HG02588 (cell line): ENCODE results near the gene STK11IP.

ENCODE experiments used
- ATAC-seq: cut with Tn5 transposase; IDR thresholded peaks from one replicate; pipeline ENCODE4 v1.9.1; 2021; ENCODE audit warnings: mild to moderate bottlenecking, moderate library complexity; ENCODE audit not compliant: unreplicated experiment

Gene STK11IP

DNA sequence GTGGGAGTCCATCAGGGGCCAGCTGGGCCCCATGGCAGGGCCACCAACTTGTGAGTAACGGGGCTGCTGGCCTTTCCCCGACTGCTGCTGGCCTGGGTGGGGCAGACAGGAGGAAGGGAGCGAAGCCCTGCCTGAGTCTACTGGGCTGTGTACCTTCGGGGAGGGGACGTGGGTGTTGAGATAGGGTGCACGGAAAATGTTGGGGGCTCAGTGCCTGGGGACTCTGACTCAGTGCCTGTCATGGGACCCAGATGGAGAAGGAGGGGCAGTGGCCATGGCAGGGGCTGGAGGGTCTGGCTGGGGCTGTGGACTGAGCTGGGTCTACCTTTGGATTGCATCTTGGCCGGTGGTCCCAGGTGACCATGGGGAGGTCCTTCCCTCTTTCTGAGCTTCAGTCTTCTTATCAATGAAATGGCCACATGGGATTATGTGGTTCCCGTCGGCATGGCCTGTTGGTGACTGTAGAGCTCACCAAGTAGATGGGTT lies 33.8 kb downstream of the STK11IP start:
- ATAC-seq: no peak

DNA sequence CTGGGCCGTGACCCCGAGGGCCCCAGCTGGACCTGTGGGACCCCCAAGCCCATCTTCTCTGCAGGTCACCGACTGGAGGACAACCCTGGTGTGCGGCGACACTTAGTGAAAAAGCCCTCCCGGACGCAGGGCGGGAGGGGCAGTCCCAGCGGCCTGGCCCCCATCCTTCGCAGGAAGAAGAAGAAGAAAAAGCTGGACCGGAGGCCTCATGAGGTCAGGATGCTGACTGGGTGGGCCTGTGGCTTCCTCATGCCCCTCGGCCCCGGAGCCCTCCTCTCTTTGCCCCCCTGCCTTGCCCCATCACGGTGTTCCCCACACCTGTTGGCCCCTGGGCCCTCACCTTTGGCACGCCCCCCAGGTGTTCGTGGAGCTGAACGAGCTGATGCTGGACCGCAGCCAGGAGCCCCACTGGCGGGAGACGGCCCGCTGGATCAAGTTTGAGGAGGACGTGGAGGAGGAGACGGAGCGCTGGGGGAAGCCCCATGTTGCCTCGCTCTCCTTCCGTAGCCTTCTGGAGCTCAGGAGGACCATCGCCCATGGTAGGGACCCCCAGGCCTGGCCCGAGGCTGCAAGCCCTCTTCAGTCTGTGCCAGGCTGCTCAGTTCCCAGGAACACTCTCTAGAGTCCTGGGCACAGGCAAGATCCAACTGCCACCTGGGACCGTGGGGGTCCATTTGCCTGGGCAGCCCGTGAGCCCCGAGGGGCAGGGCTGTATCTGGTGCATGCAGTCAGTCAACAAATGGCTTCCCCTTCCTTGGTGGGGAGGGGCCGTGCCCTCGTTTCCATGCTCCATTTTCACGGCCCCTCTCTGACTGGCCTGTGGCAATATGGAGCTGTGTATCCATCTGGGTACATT lies 34.5 kb downstream of the STK11IP start:
- no peak for ATAC-seq

DNA sequence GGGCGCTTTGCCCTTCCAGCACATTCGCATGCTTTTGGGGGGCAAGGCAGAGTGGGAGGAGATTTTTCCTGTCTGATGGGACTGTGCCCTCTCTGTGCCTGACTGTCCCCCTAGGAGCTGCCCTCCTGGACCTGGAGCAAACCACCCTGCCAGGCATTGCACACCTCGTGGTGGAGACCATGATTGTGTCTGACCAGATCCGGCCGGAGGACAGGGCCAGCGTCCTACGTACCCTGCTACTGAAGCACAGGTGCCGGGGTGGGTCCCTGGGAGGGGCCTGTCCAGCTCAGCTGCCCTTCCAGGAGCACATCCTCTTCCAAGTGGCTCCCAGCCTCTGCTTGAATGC lies 35.1 kb downstream of the STK11IP start:
- no peak for ATAC-seq

DNA sequence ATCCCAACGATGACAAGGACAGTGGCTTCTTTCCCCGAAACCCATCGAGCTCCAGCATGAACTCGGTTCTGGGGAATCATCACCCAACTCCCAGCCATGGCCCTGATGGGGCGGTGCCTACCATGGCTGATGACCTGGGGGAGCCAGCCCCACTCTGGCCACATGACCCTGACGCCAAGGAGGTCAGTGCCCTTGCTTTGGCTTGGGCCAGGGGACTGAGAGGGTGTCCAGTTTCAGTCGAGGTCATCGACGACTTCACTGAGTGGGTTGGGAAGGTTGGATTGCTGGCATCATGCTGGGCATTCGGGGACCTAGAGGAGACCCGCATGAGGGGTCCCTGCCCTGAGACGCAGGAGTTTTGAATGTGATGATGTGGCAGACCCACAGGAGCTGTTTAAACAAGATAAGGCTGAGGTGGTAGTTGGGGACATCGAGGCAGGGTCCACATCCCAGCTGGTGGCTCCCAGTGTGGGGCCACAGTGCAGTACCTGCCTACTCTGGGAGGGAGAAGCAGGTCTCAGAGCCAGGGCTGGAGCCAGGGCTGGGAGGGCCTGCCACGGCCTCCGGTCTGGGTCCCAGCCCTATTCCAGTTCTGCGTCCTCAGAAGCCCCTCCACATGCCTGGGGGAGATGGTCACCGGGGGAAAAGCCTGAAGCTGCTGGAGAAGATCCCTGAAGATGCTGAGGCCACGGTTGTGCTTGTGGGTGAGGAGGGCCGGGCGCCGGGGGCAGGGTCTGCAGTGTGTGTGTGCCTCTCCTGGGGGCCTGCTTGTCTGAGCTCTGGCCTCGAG lies 35.8 kb downstream of the STK11IP start:
- ATAC-seq: no peak

DNA sequence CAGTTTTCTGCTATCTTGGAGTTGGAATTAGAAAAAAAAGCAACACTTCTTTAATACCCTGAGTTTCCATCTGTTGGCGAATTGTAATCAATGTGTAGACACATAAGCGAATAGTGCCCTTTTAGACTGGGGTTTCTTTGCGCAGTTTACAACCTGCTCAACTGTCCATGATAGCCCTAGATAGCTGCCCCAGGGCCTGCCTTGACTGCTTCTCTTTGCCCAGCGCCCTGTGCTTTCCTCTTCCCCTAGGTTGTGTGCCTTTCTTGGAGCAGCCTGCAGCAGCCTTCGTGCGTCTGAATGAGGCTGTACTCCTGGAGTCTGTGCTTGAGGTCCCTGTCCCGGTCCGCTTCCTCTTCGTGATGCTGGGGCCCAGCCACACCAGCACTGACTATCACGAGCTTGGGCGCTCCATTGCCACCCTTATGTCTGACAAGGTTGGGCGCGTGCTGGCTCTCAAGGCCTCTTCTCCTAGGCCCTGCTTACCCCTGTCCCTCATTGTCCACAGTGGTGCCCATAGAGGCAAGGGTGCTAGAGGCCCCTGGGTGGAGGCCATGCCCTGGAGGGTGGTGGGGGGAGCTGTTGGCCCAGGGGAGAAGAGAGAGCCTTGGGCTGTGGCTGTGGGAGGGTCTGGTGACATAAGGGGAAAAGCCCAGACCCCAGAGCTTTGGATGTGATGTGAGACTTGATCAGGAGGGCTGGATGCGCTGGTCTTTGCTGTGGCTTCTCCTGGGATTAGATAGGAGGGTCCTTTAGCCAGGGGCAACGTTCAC lies 36.7 kb downstream of the STK11IP start:
- no peak for ATAC-seq

DNA sequence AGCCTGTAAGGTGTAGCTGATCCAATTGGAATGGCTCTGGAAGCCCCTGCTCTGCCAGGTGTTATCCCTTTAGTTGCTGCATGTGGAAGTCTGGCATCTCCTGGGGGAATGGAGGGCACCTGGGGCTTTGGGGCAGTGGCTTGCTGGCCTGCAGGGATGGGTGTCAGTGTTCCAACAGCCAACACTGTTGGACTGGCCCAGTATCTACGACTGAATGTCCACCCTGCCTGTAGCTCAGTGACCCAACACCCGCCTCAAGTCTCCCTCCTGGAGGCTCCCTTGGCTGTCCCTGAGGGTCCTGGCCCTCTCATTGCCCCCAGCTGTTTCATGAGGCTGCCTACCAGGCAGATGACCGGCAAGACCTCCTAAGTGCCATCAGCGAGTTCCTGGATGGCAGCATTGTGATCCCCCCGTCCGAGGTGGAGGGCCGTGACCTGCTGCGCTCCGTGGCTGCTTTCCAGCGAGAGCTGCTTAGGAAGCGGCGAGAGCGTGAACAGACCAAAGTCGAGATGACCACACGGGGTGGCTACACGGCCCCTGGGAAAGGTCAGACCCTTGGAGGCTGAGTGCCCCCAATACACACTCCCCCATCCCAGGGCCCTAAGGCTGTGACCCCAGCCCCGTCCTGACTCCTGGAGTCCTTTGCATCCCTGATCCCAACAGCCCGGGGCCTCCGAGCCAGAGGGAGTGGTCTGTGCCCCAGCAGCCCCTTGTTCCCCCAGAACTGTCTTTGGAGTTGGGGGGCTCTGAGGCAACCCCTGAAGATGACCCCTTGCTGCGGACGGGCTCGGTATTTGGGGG lies 37.5 kb downstream of the STK11IP start:
- no peak for ATAC-seq

DNA sequence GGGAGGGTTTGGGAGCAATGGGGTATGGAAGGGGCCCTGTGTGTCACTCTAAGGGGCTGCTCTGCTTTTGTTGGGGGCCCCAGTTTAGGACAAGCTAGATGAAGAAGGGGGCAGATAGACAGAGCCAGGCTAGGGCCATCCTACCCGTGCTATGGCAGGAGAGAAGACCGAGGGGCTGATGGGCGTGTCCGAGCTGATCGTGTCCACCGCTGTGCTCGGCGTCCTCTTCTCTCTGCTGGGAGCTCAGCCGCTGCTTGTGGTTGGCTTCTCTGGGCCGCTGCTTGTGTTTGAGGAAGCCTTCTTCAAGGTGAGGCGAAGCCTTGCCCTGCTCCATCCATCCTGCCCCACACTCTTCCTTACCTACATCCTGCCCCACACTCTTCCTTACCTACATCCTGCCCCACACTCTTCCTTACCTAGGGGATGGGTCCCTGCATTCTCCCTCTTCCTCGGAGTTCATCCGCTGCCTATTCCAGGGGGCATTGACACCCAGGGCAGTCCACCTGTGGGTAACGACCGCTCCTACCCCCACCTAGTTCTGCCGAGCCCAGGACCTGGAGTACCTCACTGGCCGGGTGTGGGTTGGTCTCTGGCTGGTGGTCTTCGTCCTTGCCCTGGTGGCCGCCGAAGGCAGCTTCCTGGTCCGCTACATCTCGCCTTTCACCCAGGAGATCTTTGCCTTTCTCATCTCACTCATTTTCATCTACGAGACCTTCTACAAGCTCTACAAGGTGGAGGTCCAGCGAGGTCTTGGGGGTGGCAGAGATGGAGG lies 38.7 kb downstream of the STK11IP start:
- no peak for ATAC-seq

DNA sequence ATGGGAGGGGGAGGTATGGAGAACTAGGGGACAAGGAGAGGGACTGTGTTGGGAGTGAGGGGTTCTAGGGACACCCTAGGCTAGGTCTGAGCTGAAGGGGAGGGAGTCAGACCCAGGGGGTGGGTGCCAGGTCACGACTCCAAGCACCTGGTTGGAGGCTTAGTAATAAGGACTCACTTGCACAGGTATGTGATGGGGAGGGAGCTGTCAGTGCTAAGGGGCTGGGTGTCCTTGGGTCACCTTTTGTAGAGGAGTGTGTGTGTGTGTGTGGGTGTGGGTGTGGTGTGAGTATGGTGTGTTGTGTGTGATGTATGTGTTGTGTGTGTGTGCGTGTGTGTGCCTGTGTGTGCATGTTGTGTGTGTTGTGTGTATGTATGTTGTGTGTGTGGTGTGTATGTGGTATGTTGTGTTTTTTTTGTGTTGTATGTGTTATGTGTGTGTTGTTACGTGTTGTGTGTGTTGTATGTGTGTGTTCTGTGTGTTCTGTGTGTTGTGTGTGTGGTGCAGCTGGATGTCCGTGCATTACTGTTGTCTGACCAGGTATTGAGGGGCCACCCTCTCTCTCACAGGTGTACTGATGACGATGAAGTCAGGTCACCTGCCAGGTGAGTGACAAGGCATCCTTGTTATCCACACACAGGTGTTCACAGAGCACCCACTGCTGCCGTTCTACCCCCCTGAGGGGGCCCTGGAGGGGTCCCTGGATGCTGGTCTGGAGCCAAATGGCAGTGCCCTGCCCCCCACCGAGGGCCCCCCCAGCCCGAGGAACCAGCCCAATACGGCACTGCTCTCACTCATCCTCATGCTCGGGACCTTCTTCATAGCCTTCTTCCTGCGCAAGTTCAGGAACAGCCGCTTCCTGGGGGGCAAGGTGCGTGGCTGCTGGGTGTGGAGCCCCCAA lies 39.5 kb downstream of the STK11IP start:
- ATAC-seq: no peak

DNA sequence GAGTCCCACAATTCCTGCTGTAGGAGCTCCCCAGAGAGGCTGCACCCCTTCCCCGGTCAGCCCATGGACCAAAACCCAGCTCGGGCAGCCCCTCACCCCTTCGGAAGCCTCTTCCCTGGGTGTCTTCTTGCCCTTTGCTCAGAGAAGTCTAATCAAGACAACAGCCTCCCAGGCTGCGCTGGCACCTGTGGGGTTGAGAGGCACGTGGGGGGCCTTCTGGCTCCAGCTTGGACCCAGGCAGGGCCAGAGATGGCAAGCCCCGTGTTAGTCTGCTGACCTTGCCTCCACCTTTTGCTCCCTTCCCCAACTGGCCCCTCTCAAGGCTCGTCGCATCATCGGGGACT lies 40.2 kb downstream of the STK11IP start:
- no peak for ATAC-seq

DNA sequence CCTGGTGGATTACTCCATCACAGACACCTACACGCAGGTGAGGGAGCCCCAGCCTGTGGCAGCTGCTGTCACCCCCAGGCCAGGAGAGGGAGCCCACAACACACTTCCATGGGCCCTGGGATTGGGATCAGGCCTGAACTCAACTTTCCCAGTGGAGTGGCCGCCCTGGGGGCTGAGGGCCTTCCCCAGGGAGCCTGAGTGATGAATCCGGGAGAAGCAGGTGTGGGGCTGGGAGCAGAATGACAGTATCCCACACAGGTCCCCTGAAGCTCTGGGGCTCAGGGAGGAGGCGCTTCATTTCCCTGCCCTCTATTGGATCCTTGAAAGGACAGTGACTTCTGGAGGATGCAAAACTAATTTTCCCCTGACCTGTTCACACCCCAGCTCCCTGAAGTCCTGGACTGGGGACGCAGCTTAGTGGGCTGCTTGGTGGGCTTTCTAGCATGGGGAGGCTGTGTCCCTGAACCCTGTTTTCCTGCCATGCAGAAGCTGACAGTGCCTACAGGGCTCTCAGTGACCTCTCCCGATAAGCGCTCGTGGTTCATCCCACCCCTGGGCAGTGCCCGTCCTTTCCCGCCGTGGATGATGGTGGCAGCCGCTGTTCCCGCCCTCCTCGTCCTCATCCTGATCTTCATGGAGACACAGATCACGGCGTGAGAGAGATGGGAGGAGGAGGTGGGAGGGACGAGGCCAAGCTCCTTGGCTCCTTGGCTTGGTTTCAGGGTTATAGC lies 40.7 kb downstream of the STK11IP start:
- no peak for ATAC-seq

DNA sequence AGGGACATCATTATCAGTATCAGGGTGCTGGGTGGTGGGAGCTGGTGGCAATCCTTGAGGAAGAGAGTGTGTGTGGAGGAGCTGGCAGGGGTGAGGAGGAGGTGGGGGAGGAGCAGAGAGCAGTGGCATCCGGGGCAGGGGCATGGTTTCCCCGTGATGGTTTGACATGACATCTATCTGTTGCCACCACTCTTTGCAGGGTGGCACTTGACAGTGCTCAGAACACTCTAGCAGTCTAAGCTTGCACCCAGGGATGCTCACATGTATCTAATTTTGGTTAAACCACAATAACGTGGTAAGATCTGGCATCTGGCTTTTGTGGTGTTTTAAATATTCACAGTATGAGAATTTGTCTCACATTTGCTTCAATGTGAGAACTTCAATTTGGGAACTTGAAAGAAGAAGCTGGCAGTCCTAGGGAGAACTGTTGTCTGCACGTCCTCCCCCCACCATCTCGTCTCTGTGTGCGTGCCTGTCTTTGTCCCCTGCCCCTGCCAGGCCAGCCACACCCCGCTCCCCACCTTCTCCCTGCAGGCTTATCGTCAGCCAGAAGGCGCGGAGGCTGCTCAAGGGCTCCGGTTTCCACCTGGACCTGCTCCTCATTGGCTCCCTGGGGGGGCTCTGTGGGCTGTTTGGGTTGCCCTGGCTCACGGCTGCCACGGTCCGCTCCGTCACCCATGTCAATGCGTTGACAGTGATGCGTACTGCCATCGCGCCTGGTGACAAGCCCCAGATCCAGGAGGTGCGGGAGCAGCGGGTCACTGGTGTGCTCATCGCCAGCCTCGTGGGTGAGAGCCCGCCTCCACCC lies 41.5 kb downstream of the STK11IP start:
- no peak for ATAC-seq

DNA sequence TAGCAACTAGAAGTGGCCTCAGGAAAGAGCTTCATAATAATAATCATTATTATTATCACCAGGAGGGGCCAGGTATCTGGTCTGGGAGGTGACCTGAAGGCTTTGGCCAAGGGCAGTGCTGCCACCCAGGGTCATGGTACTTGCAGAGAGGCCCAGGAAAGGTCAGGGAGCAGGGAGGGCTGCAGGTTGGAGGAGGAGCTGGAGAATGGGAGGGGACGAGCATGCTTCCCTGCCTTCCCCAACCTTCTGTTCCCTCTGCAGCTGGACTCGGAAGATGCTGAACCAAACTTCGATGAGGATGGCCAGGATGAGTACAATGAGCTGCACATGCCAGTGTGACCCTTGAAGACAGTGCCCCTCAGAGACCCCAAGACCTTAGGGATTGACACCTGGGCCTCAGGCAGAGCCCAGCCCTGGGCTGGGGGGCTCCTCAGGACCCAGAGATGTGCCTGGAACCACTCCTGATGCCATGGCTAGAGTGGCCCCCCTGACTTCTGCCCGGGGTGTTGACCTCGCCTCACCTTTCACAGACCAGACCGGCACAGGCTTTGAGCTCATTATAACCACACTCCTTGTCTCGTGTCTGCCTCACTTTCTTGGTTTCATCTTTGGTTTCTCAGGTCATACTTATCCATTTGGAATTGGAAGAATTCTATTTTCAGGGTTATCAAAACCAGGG lies 43.9 kb downstream of the STK11IP start:
- ATAC-seq: no peak

DNA sequence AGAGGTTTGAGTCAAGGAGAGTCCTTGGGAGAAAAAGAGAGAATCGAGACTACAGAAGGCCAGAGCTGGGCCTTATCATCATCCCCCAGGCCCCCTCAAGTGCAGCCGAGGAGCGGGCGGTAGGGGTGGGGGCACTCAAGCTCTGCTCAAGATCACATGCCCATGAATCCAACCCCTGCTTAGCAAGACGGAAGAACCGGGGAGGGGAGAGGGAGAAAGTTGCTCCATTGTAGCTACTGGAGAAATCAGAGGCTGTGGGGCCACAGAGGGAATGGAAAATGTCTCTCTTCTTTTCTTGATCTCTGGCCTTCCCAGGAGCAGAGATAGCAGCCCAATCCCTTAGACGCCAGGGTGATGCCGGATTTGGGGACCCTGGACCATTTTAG lies 44.4 kb downstream of the STK11IP start:
- ATAC-seq: no peak

DNA sequence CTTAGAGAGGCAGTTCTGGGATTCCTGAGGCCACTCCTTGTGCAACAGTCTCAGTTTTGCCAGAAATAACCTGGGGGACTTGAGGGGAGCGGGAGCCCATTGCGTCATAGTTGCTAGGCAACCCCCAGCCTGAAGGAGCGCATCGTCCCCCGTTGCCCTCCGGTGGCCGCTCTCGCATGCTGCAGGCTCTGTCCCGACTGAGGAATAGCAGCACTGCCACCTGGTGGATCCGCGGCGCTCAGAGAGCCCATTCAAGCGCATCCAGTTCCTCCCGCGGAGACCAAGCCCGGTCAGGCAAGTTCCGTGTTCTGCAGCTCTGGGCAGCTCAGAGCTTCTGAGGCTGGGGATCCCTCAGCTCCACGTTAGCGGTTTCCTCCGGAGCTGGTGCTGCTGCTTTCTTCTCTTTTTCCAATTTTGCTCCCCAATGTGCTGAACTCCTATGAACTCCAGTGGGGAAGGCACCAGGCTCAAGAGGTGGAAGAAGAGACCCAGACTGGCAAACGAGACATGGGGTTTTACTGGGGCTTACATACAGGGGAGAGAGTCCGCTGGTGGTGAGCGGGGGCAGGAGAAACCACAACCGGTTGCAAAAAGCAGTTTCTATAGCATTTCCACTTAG lies 44.9 kb downstream of the STK11IP start:
- peak; percentile 98 for ATAC-seq

DNA sequence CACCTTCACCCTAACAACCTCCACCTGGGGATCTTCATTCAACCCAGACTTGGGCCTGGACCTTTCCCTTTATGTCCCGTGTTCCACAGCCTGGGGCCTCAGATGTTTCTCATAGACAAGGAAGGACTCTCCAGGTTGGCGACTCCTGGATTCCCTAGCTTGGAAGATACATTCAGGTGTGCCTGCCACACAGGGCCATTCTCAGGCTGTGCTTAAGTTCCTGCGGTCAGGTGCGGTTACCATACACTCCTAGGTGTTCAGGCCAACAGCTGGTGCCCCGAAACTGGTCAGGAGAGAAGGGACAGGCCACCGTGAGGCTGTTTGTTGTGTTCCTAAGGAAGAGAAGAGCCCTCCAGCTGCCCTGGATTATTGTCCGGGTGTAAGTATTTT lies 45.4 kb downstream of the STK11IP start:
- no peak for ATAC-seq

DNA sequence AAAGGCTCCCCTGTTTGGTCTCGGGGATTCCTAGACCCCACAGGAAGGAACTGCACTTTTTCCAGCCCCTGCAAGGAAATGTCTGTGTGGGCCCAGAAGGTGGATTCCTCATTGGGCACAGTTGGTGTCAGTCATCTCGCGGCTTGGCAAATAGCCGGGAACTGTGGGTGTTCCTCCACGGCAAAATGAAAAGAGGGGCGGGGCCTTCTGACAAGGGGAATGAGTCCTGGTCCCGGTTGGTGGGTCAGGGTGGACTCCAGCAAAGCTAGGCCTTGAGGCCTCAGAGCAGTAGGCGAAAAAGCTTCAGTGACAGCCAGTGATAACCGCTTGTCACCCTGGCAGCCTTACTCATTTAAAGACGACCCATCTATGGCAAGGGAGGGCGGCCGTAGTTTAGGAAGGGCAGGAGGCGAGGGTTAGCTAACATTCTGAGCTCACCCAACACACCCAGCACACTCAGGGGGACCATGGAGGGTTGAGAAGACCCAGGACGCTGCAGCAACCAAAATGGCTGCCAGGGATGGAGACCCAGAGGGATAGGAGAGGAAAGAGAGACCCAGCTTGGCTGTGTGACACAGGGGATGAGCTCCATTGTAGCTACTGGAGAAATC lies 46.2 kb downstream of the STK11IP start:
- ATAC-seq: no peak
